Activated CD4-positive, alpha-beta T cell treated with anti-CD3 and anti-CD28 coated beads, Interleukin-2, amount 50 U/mL, for 4 hours (primary cell): ENCODE data around the gene FARP2.
A peak's percentile ranks its signal among the peaks of the same experiment; 100 is the strongest.
"Not testable (repeated sequence)": the region's sequence is repeated elsewhere in the genome, so short reads cannot be mapped to it uniquely, and the experiment has no call there.

Experiments used
- DNase-seq, 2 experiments: peaks; one replicate each; pipeline ENCODE4 v3.0.0-alpha.2; 2020

The FARP2 gene, protein sequence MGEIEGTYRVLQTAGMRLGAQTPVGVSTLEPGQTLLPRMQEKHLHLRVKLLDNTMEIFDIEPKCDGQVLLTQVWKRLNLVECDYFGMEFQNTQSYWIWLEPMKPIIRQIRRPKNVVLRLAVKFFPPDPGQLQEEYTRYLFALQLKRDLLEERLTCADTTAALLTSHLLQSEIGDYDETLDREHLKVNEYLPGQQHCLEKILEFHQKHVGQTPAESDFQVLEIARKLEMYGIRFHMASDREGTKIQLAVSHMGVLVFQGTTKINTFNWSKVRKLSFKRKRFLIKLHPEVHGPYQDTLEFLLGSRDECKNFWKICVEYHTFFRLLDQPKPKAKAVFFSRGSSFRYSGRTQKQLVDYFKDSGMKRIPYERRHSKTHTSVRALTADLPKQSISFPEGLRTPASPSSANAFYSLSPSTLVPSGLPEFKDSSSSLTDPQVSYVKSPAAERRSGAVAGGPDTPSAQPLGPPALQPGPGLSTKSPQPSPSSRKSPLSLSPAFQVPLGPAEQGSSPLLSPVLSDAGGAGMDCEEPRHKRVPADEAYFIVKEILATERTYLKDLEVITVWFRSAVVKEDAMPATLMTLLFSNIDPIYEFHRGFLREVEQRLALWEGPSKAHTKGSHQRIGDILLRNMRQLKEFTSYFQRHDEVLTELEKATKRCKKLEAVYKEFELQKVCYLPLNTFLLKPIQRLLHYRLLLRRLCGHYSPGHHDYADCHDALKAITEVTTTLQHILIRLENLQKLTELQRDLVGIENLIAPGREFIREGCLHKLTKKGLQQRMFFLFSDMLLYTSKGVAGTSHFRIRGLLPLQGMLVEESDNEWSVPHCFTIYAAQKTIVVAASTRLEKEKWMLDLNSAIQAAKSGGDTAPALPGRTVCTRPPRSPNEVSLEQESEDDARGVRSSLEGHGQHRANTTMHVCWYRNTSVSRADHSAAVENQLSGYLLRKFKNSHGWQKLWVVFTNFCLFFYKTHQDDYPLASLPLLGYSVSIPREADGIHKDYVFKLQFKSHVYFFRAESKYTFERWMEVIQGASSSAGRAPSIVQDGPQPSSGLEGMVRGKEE

DNA sequence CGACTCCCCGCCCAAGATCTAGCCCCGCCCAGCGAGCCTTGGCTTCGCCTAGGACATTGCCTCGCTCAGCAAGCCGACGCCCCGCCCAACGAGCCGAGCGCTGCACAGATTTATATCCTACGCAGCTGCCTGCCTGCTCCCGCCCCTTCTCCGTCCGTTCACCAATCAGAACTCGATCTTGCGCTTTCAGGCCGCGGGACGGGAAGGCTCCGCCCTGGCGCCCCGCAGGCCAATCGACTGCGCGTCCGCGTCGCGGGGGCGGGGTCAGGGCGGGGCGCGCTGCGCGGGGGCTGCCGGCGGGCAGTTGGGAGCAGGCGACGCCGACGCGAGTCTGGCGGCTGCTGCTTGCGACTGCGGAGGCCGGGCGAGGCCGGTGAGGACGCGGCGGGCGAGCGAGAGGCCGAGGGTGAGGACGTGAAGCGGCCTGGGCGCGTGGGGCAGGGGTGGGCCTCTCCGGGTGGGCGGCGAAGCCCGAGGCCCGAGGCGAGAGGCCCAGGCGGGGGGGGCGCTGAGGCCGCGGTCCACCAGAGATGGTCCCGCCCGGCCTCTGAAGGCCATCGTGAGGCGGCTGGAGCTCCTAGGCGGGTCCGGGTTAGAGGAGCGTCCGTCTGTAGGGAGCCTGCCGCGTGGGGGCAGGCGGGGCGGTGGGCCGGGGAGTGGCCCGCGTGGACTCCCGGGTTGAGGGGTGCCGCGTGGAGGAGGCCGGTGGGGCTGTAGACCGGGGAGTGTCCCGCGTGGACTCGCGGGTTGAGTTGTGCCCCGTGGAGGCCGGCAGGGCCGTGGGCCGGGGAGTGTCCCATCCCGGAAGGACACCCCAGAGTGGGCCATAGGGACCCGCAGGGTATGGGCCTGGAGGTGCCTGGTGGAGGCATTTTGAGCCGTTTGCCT is at the start of gene FARP2:
FARP2 (plus strand) TSS at position 303 of the 888 bp plus-strand sequence. CDS start 16,823 bp downstream, outside the sequence.
- peak; percentile 97 to 98 for DNase-seq

DNA sequence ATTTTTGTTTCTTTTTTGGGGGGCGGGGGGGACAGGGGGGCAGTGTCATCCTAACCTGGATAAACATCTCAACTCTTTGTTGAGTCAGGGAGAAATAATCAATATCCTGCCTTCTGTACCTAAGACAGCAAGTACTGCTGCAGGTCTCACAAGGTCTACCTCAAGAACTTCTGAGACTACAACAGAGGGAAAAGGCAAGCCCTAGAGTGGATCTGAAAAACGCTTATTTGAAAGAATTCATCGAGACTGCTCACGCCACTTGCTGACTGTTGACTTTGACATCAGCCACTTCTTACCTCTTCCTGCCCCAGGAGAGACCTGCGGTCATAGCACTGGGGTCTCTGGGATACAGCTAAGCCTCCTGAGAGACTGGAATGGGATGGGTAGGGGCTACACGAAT is 49.0 kb upstream of the FARP2 start:
- no peak for DNase-seq

DNA sequence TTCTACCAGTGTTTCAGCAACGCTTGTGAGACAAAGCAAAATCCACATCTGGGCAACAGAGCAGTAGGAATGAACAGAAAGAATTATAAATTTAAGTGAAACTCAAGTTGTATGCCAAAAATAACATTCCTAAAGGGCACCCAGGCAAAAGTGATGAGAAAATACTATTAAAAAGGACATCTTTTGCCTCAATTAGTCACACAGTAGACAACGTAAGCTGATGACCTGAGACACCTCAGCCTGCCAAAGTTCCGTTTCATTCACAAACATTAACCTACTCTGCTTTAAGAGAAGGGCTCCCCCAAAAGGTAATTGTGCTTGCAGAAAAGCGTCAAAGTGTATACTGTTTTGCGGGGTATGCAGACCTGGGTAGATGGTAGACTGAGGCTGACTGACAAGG is 47.8 kb upstream of the FARP2 start:
- no peak for DNase-seq

DNA sequence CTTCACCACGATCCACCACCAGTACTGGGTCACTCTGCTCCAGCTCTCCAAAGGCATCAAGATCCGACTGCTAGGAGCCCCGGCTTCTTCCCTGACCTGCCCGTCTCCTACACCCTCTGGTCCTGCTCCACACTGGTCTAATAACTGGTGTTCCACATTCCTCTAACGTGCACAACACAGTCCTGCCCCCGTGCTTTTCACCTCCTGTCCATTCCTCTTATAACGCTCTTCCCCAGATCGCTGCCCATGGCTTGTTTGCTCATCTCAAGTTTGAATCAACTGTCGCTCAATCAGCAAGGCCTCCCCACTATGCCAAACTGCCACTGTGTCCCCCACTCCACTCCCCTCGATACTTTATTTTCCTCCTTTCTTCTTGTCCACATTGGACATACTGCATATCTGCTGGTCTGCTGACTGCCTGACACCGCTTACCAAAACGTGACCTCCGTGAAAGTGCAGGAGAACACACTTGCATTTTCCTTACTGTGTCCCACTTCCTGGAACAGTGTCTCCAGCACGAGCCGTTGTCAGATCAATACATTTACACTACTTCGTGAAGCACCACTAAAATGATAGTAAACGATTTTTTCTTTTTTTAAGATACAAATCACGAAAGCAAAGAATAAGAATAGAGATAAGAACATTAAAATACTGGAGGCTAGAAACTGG is 47.1 kb upstream of the FARP2 start:
- no peak for DNase-seq

DNA sequence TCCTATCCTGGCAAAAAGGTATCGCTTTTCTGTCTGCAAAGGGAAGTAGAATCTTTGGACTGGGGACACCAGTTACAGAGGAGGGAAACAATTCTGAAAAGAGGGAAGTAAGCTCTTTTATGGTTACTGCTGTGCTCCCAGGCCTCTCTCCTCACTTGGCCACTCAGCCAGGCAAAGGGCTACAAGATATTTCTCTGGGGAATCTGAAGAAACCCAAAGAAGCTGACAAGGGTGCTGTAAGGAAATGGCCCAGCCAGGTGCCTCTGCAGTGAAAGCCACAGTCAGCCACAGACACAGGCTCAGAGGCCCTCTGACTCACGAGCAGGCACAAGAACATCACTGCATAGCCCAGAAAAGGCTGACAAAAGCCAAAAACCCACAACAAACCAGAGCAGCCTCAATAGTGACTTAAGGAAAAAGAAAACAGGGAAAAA is 46.4 kb upstream of the FARP2 start:
- peak; percentile 63 to 67 for DNase-seq

DNA sequence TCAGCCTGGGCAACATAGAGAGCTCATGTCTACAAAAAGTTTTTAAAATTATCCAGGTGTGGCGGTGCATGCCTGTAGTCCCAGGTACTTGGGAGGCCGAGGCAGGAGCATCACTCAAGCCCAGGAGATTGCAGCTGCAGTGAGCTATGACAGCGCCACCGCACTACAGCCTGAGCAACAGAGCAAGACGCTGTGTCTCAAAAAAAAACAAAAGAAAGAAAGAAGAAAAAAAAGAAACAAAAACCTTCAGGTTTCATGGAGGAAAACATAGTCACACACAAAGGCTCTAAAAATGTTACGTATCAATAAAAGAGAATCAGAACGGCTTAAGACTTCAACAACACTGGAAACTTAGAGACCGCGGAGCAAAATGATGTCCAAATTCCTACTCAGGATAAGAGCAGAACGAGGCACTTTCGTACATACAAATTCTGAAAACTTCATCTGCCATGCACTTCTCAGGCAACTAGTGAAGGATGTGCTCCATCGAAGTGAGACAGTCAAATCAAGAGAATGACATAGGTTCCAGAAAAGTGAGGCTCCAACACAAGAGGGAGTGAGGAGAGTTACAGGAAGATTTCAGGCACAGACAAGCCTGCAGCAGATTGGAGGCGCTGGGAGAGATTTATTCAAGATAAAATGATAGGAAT is 45.0 kb upstream of the FARP2 start:
- DNase-seq = no peak

DNA sequence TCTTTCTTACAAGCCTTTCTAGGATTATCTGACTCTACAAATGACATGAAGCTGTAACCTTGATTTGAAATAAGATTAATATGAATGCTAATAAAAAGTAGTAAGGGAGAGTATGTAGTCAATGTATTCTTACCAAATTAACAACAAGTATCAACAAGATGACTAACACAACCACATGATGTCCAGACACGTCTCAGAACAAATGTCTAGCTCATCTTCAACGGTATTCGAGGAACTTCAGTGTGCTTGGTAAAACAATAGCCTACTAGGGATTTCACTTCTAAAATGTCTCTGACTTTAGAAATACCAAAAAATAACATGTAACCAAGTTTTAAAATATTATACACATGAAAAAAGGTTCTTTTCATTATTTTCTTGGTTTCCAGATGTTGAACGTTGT is 44.0 kb upstream of the FARP2 start:
- no peak for DNase-seq

DNA sequence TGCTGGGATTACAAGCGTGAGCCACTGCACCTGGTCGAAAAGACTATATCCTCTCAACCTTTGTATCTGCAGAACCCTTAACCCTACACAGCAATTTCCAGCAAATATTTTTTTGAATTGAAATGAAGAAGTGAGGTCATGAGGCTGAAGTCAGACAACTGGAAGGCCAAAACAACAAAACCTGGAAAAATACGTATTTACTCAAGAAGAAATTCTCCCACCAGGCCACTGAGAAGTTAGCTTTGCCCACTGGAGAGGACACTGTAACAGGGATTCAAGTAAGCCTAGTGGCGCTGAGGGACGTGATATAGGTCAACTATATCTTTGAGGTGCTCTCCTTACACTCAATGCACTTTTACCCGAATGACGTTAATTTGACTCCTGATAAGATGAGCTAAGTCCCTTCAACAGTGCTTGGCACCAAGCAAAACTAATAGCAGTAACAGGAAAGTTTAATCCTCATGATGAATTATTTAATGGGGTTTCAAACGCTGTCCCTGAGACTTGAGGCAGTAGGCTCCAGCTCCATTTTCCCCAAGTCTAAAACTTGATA is 42.5 kb upstream of the FARP2 start:
- no peak for DNase-seq

DNA sequence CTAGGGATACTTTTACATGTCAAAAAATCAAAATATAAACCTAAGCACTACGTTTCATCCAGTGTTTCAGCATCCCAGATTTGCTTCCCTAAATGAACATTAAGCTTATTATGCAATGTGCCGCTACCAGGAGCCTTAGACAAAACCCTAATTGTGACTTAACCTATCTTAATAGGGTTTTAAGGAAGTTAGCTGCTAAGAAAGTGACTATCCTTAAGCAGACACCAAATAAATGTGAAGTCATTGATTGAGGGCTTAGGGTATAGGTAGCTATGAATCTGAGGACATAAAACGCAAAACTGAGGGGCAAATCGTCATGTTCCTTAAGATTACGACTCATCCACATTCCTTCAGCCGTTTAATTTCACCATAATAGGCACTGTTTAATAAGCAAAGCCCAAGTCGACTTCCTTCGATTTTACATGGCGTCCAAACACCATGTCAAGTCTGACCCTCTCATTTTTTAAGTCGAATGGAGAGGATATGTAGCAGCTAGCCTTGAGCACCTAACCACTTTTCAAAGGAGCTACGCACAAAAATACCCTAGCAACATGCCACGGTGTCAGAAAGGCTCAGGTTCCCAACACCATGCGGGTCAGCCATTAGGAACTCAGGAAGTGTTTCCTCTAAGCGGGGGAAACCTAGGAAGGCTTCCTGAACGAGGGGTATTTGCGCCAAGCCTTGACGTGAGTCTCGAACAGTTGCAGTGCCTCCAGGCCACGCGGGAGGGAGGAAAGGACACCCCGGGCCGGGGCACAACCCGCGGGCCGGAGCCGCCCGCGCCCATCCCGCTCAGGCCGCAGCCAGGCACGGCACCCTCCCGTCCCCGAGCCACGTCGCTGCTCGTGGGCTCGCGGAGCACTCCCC is 41.6 kb upstream of the FARP2 start:
- no peak for DNase-seq

DNA sequence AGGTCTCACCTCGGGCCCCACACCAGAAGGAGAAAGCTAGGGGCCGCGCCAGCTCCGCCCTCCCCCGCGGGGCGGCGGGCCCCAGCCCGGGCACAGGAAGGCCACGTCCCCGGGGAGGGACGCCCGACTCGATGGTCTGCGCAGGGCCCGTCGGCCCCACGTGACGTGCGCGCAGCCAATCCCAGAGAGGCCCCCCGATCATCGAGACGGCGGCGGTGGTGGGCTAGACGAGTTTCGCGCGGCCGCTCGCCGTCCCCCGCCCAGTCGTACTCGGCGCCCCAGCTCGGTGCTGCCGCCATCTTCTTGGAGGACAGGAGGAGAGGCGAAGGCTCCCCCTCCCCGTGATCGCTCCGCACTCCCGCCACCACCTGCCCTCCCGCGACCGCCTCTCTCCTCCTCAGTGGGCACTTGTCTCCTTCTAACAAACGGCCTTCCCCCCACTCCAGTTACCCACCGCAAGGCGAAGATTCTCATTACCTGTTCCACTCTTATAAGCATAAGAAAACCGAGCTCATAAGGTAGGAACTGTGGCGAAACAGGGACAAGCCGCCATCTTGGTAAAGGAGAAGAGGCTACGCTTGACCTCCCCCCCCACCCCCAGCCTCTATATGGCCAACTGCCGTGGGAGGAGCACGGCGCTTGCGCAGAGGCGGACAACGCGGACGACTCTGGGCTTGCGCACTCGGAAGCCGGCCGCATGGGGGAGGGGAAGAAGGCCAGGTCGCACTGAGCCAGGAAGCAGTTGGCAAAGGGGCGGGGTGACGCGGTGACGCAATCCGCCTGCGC is 40.8 kb upstream of the FARP2 start, which contains the start of gene HDLBP:
HDLBP (minus strand) TSS at position 580 of the 786 bp plus-strand sequence. CDS start 48,803 bp downstream, outside the sequence.
- DNase-seq = peak; percentile 100

DNA sequence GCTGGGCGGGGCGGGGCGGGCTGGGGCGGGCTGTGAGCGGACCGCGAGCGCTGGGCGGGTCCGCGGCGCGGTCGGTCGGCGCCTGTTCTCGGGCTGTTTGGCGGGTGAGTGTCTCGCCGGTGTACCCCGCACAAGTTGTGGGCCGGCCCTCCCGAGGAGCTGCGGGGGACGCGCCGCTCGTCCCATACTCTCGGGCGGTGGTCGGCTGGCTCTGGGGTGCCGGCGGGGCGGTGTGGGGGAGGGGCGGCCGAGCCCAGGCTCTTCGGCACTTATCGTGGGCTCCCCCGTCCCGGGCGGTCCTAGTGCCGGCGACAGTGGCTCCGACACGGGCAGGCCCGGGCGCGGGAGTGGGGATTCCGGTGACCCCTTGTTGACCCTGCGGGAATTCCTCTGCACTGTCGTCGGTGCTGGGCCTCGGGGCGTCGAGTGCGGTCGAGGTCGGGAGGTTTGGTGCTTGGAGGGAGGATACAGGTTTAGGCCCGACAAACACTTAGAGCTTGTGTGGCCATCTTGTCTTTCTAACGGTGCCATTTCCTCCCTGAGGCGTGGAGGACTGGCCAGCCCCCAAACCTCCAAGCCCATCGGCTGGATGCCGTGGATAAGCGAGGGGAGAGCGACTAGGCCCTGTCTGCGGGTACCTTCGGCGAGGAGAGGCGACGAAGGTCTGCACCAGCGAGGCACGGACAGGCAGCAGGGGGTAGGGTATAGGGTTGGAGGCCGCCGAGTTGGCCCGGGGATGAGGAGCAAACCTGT is 40.0 kb upstream of the FARP2 start, which contains the start of gene SEPTIN2:
SEPTIN2 (plus strand) TSS at position 47 of the 753 bp plus-strand sequence. CDS start 8,308 bp downstream, outside the sequence.
- DNase-seq = peak; percentile 59 to 66

DNA sequence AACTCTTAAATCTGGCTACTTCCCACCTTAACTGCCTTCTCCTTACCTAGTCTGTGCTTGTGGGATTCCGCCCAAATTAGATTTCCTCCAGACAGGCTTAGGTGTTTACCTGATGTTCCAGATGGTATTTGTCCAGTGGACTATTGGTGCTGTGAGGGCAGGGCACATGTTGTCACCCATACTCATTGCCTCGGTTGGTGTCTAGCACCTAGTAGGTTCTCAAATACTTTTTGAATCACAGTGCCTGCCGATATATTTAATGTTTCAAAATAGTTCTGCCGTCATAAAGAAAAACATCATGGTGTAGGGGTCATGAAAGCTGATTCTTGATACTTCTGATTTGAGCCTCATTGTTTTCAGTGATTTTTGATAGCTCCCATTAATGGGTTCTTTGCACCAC is 39.3 kb upstream of the FARP2 start:
- DNase-seq = no peak

DNA sequence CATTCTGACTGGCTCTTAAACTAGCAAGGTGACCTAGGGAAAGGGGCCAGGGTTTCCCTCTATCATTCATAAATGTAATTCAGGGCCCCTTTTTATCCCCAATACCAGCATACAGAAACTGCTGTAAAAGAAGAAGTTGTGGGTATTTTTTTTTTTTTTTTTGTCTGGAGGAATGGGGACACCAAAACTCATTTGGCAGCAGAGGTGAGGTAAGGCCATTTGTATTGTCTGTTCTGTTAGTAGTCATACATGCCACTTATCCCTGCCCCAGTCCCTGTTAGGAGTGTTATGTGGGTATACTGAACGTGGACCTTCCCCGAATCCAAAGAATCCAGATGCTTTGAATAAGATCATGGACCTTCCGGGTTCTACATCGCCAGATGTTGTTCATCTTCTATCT is 38.7 kb upstream of the FARP2 start:
- DNase-seq = no peak

DNA sequence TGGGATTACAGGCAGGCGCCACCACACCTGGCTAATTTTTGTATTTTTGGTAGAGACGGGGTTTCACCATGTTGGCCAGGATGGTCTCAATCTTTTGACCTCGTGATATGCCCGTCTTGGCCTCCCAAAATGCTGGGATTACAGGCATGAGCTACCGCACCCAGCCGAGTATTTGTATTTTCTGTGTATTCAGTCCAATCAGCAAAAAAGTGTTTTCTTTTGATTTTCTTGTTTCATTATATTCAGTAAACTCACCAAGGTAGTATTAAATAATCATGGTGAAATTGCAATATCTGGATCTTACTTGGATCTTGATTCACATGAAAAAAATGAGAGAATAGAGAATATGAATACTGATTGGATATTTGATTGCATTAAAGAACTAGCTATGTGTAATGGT is 37.3 kb upstream of the FARP2 start:
- not testable (repeated sequence) for DNase-seq

DNA sequence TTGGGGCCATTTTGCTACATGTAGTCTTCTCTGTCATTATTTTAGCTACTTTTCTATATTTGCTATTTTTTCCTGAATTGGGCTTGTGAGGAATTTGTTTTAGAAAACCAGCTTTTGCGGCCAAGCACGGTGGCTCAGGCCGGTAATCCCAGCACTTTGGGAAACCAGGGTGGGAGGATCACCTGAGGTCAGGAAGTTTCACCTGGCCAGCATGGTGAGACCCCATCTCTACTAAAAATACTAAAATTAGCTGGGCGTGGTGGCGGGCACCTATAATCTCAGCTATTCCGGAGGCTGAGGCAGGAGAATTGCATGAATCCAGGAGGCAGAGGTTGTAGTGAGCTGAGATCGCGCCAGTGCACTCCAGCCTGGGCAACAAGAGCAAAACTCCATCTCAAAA is 35.7 kb upstream of the FARP2 start:
- DNase-seq = no peak

DNA sequence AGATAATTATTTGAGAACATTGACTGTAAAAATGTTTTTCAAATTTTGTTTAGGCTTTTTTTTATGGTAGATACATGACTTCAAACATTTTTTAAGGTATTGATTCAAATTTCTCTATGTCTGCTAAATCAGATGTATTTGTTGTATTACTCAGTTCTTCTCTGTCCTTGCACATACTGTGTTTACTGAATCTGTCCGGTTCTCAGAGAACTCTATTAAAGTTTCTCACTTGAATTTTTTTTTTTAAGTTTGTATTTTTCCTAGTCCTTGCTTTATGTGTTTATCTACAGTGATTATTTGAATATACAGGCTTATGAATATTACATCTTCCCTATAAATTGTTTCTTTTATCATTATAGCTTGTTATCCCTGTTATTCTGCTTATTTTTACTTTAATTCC is 35.1 kb upstream of the FARP2 start:
- DNase-seq = no peak

DNA sequence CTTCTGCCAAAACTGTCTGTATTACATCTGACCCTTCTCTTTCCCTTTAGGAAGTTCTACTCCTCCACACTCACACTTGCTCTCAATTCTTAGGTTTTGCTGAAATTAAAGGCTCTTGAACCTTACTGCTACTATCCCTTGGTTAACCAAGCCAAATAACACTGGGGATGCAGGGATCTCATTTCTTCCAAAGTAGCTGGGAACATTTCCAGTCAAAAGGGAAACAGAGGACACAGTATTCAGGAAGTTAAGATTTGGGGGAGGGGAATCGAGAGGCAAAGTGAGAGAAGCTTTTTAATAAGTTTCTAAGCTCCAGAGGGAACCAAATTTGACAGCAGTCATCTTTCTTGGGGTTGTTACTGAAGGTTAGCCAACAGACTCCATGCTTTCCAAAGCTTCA is 34.2 kb upstream of the FARP2 start:
- DNase-seq = no peak

DNA sequence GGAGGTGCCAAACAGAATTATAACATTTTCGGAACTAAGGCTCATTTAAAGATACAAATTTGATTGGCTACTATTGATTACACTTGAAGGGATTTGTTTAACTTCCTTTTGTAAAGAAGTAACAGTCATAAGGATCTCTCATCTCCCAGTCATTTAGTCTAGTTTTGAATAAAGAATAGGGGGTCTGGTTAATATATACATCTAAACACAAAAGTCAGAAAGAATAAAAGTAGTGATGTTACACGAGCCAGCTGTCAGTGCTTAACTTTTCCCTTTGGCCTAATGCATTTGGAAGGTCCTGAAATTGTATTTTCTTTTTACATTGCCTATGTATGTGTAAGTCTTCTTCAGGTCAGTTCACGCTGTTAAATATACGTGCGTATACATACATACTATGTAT is 32.3 kb upstream of the FARP2 start:
- DNase-seq = no peak
